H1 (cell line): ENCODE results near the gene PRKCI. TPM values are rescaled to one million over a fixed set of nuclear protein-coding genes. Genes with fewer than 3 reads are reported as not detected.
A peak's percentile ranks its signal among the peaks of the same experiment; 100 is the strongest.

ENCODE experiments used
- CTCF ChIA-PET: fragments of 300-600 bp; sonication (Branson Sonifier 250); formaldehyde crosslinking; loops from one replicate; lab custom pipeline; 2021; ENCODE audit not compliant: partially characterized antibody; lab: Charles Lee
- POLR2A ChIA-PET: fragments of 300-600 bp; sonication (Branson Sonifier 250); formaldehyde crosslinking; loops from one replicate; lab custom pipeline; 2021; ENCODE audit warnings: inconsistent platforms; ENCODE audit not compliant: partially characterized antibody; lab: Charles Lee
- DNase-seq, 2 experiments: peaks; one replicate each; pipeline versions ENCODE4 v3.0.0 to v3.0.0-alpha.2; 2010 to 2022; ENCODE audit warnings: low spot score in 2 of 2, low read depth in 1 of 2, mixed read lengths in 1 of 2
- FAIRE-seq: peaks from 2 replicates; lab custom pipeline; 2011; peaks lifted over from hg19 to GRCh38; lab: Jason Lieb, UNC
- H2AFZ ChIP-seq: 2 replicates; pipeline ENCODE4 v1.8.1; 2012; ENCODE audit warnings: low read length, inconsistent platforms
- H2AK5ac ChIP-seq: 2 replicates; pipeline ENCODE4 v1.6.1; 2013; ENCODE audit warnings: low read depth, low read length
- H2BK120ac ChIP-seq: replicated peaks from 2 replicates; pipeline ENCODE3; 2013; ENCODE audit warnings: low read depth, low read length, inconsistent platforms
- H2BK12ac ChIP-seq: 2 replicates; pipeline ENCODE4 v1.6.1; 2013; ENCODE audit warnings: low read depth, low read length
- H2BK15ac ChIP-seq: 2 replicates; pipeline ENCODE4 v1.6.1; 2013; ENCODE audit warnings: low read length
- H2BK20ac ChIP-seq: 2 replicates; pipeline ENCODE4 v1.6.1; 2013; ENCODE audit warnings: low read length
- H2BK5ac ChIP-seq: 2 replicates; pipeline ENCODE4 v1.6.1; 2013; ENCODE audit warnings: low read depth, low read length
- H3K14ac ChIP-seq: 2 replicates; pipeline ENCODE4 v1.6.1; 2013; ENCODE audit warnings: inconsistent platforms; ENCODE audit not compliant: insufficient read length
- H3K18ac ChIP-seq: 2 replicates; pipeline ENCODE4 v1.6.1; 2013; ENCODE audit warnings: low read length; ENCODE audit errors: extremely low read depth
- H3K23ac ChIP-seq: 2 replicates; pipeline ENCODE4 v1.6.1; 2013; ENCODE audit warnings: inconsistent platforms; ENCODE audit not compliant: insufficient read length
- H3K23me2 ChIP-seq: 2 replicates; pipeline ENCODE4 v1.6.1; 2013; ENCODE audit warnings: low read depth, low read length
- H3K27ac ChIP-seq: 2 replicates; pipeline ENCODE4 v1.6.1; 2011; ENCODE audit warnings: low read depth, low read length, inconsistent platforms
- H3K27me3 ChIP-seq, 4 experiments: replicated peaks in 1 of 4; 1 replicate in 1 of 4; 2 replicates in 3 of 4; pipeline versions ENCODE4 v1.6.1 to v1.8.1; 2011 to 2013; ENCODE audit warnings: low read length in 3 of 4, mild to moderate bottlenecking in 3 of 4, inconsistent platforms in 2 of 4, mixed read lengths in 2 of 4, moderate library complexity in 1 of 4; ENCODE audit not compliant: control insufficient read depth in 3 of 4, insufficient read depth in 3 of 4; ENCODE audit errors: extremely low read depth in 1 of 4
- H3K36me3 ChIP-seq, 4 experiments: 2 replicates each; pipeline versions ENCODE4 v1.6.1 to v1.8.1; 2011 to 2013; ENCODE audit warnings: mild to moderate bottlenecking in 4 of 4, low read length in 3 of 4, moderate library complexity in 2 of 4, control low read depth in 1 of 4, inconsistent platforms in 1 of 4; ENCODE audit not compliant: insufficient read depth in 4 of 4, control insufficient read depth in 2 of 4
- H3K4ac ChIP-seq: replicated peaks from 2 replicates; pipeline ENCODE3; 2013; ENCODE audit warnings: low read length, low read depth, mixed read lengths, inconsistent platforms; ENCODE audit not compliant: insufficient read length
- H3K4me1 ChIP-seq, 4 experiments: replicated peaks in 1 of 4; 1 replicate in 1 of 4; 2 replicates in 3 of 4; pipeline versions ENCODE4 v1.6.1 to v1.8.1; 2011 to 2013; ENCODE audit warnings: low read length in 3 of 4, inconsistent platforms in 2 of 4, mixed read lengths in 1 of 4; ENCODE audit not compliant: insufficient read depth in 4 of 4, control insufficient read depth in 3 of 4
- H3K4me2 ChIP-seq, 2 experiments: 2 replicates each; pipeline versions ENCODE4 v1.6.1 to v1.8.1; 2011 to 2013; ENCODE audit warnings: low read depth in 2 of 2, low read length in 2 of 2, control low read depth in 1 of 2, inconsistent platforms in 1 of 2, mild to moderate bottlenecking in 1 of 2; ENCODE audit not compliant: insufficient read depth in 1 of 2
- H3K4me3 ChIP-seq, 4 experiments: fragments of 200-600, 300-600 bp in 1 of 4; sonication (generic), shearing (Covaris generic), sonication (Bioruptor Twin) in 1 of 4; 2 replicates each; pipeline versions ENCODE4 v1.5.1 to v1.8.1; 2011 to 2016; ENCODE audit warnings: low read length in 4 of 4, low read depth in 3 of 4, control low read depth in 2 of 4, inconsistent platforms in 2 of 4, mild to moderate bottlenecking in 2 of 4, mixed read lengths in 1 of 4, moderate library complexity in 1 of 4; ENCODE audit not compliant: insufficient read depth in 2 of 4; ENCODE audit errors: extremely low read depth in 1 of 4
- H3K56ac ChIP-seq: replicated peaks from 2 replicates; pipeline ENCODE3; 2013; ENCODE audit warnings: low read depth, mild to moderate bottlenecking, mixed read lengths, low read length, inconsistent platforms; ENCODE audit not compliant: insufficient read length
- H3K79me1 ChIP-seq: 2 replicates; pipeline ENCODE4 v1.6.1; 2013; ENCODE audit warnings: low read depth, low read length, control low read depth
- H3K79me2 ChIP-seq, 2 experiments: 2 replicates each; pipeline versions ENCODE4 v1.6.1 to v1.8.1; 2012 to 2013; ENCODE audit warnings: low read length in 2 of 2, mild to moderate bottlenecking in 2 of 2, inconsistent platforms in 1 of 2; ENCODE audit not compliant: insufficient read depth in 2 of 2, control insufficient read depth in 1 of 2
- H3K9ac ChIP-seq, 4 experiments: replicated peaks in 1 of 4; 1 replicate in 1 of 4; 2 replicates in 3 of 4; pipeline versions ENCODE4 v1.6.1 to v1.8.1; 2011 to 2013; ENCODE audit warnings: low read depth in 3 of 4, low read length in 3 of 4, control low read depth in 2 of 4, mild to moderate bottlenecking in 2 of 4, moderate library complexity in 2 of 4, inconsistent platforms in 1 of 4; ENCODE audit errors: extremely low read depth in 1 of 4
- H3K9me3 ChIP-seq, 2 experiments: 2 replicates each; pipeline versions ENCODE4 v1.6.1 to v1.8.1; 2012 to 2013; ENCODE audit warnings: mild to moderate bottlenecking in 2 of 2, moderate library complexity in 2 of 2, control low read depth in 1 of 2, inconsistent platforms in 1 of 2, low read depth in 1 of 2, low read length in 1 of 2, mixed read lengths in 1 of 2; ENCODE audit not compliant: insufficient read depth in 2 of 2
- H4K20me1 ChIP-seq, 2 experiments: replicated peaks in 1 of 2; 2 replicates each; pipeline versions ENCODE3 to v1.8.1; 2011 to 2013; ENCODE audit warnings: inconsistent platforms in 2 of 2, low read length in 2 of 2, mild to moderate bottlenecking in 1 of 2; ENCODE audit not compliant: insufficient read depth in 2 of 2, control insufficient read depth in 1 of 2
- H4K5ac ChIP-seq: 2 replicates; pipeline ENCODE4 v1.6.1; 2013; ENCODE audit warnings: low read length, low read depth, mixed read lengths, inconsistent platforms; ENCODE audit not compliant: insufficient read length
- H4K8ac ChIP-seq: 2 replicates; pipeline ENCODE4 v1.8.0; 2013; ENCODE audit warnings: mild to moderate bottlenecking, moderate library complexity, low read length, inconsistent platforms; ENCODE audit not compliant: insufficient read depth; ENCODE audit errors: extremely low read depth
- H4K91ac ChIP-seq: replicated peaks from 2 replicates; pipeline ENCODE3; 2013; ENCODE audit warnings: low read length, mixed read lengths, inconsistent platforms; ENCODE audit not compliant: insufficient read length
- BCL11A ChIP-seq, 2 experiments: IDR thresholded peaks; one replicate each; pipeline ENCODE4 v1.6.1; 2011; ENCODE audit warnings: low read depth in 2 of 2, low read length in 2 of 2, mild to moderate bottlenecking in 2 of 2
- CREB1 ChIP-seq: IDR thresholded peaks from 2 replicates; pipeline ENCODE4 v1.6.1; 2012; ENCODE audit warnings: inconsistent platforms
- GTF2F1 ChIP-seq: IDR thresholded peaks from 2 replicates; pipeline ENCODE4 v1.6.1; 2012; ENCODE audit warnings: low read depth, low read length, improper control_type of control experiment, borderline replicate concordance
- POLR2A ChIP-seq, 2 experiments: IDR thresholded peaks; 1 replicate in 1 of 2; 2 replicates in 1 of 2; pipeline ENCODE4 v1.6.1; 2011; ENCODE audit warnings: low read depth in 2 of 2, low read length in 2 of 2, mild to moderate bottlenecking in 2 of 2; ENCODE audit errors: control extremely low read depth in 1 of 2
- SIN3A ChIP-seq, 2 experiments: IDR thresholded peaks in 1 of 2; conservative IDR thresholded peaks in 1 of 2; 2 replicates each; pipeline ENCODE4 v1.6.1; 2011 to 2012; ENCODE audit warnings: low read length in 2 of 2, improper control_type of control experiment in 1 of 2, low read depth in 1 of 2, mild to moderate bottlenecking in 1 of 2
- SP4 ChIP-seq: IDR thresholded peaks from 2 replicates; pipeline ENCODE4 v1.6.1; 2012; ENCODE audit warnings: low read length, inconsistent platforms
- TAF7 ChIP-seq: optimal IDR thresholded peaks from 2 replicates; pipeline ENCODE3; 2011; ENCODE audit warnings: low read depth, mild to moderate bottlenecking, inconsistent platforms, low read length, moderate library complexity, borderline replicate concordance
- TBP ChIP-seq: IDR thresholded peaks from 2 replicates; pipeline ENCODE4 v1.6.1; 2011; ENCODE audit warnings: low read depth, low read length, improper control_type of control experiment
- TEAD4 ChIP-seq: IDR thresholded peaks from 2 replicates; pipeline ENCODE4 v1.6.1; 2012; ENCODE audit warnings: low read depth, low read length, inconsistent platforms, mixed read lengths
- ZNF274 ChIP-seq: IDR thresholded peaks from 2 replicates; pipeline ENCODE4 v1.7.0; 2012; ENCODE audit warnings: low read length, borderline replicate concordance; ENCODE audit errors: extremely low read depth
- WGBS, 2 experiments: shearing (Covaris generic) in 1 of 2; methylation state at CpG; one replicate each; pipeline versions ENCODE4 v1.1.6 to v1.1.7; 2013 to 2015; ENCODE audit warnings: low lambda C conversion rate in 2 of 2, mixed read lengths in 2 of 2, inconsistent platforms in 1 of 2, low coverage in 1 of 2, missing lambda C conversion rate in 1 of 2; ENCODE audit not compliant: insufficient replicate concordance in 2 of 2, insufficient coverage in 1 of 2, insufficient read length in 1 of 2; ENCODE audit errors: extremely low coverage in 1 of 2, missing lambda C conversion rate in 1 of 2; 5-methylcytosine and 5-hydroxymethylcytosine counted together
- polyA plus RNA-seq, 7 experiments: library from polyadenylated mRNA; depleted of rRNA in 3 of 7; stranded (reverse) in 5 of 7; unstranded in 2 of 7; fragments of >200 nt in 5 of 7; fragments of 200-250 nt in 2 of 7; gene quantifications; 1 replicate in 5 of 7; 2 replicates in 1 of 7; 4 replicates in 1 of 7; pipeline versions ENCODE4 v1.2.1 to v1.2.3, GENCODE V29; 2011 to 2013; ENCODE audit warnings: missing spikeins in 2 of 7, mixed read lengths in 2 of 7
- total RNA-seq: library from RNA; stranded (reverse); fragmentation: NEBNext Ultra II Directional; extraction: Animal tissue kit (Norgen Biotek cat#: 25700); gene quantifications from 2 replicates; pipeline ENCODE4 v1.2.1, GENCODE V29; 2021

The PRKCI gene
- total and polyA plus RNA-seq, 2 of the 8 experiments (the other 6 are each of a cell fraction or from before 2014, with no cell fraction given), result 24.3 to 100.0 TPM

- CTCF ChIA-PET, result interaction anchor here (0.6 to 3.9 kb wide), 12 partner anchors 9 to 402 kb away, joined by 3 to 17 read pairs (median 3); no protein-coding TSS in a partner anchor
- TF ChIP-seq ZNF274 (no peak), SIN3A (conservative IDR thresholded peaks at IDR 0.05 in 1 of 2, IDR thresholded peaks at IDR 0.05 in 1 of 2; ENCODE audit: low read depth in 1 of 2, low read length in 2 of 2) (no peak), GTF2F1 (no peak), TBP (no peak), SP4 (no peak), CREB1 (no peak), BCL11A (IDR thresholded peaks at IDR 0.05; ENCODE audit: low read depth in 2 of 2, low read length in 2 of 2) (no peak), TEAD4 (no peak), TAF7 (no peak), POLR2A (IDR thresholded peaks at IDR 0.05; ENCODE audit: control extremely low read depth in 1 of 2, low read depth in 2 of 2, low read length in 2 of 2) (no peak)
Observed at GRCh38 chr3:170307671-170308405, 85.6 kb downstream of the PRKCI start.

More at GRCh38 chr3:170307671-170308405, 85.6 kb downstream of the PRKCI start:
- Histone ChIP-seq H3K4me3 (no peak overlapping the region), H3K23ac (no peak overlapping the region), H2BK15ac (no peak overlapping the region), H3K9ac (no peak overlapping the region), H2BK5ac (no peak overlapping the region), H2BK120ac (no peak overlapping the region), H2AK5ac (no peak overlapping the region), H3K4me1 (no peaks in the 10 kb centered on the region), H3K18ac (no peak overlapping the region), H3K4ac (no peak overlapping the region), H2BK20ac (no peak overlapping the region), H3K79me1 (no peaks in the 10 kb centered on the region), H2BK12ac (0 out of 2 replicates have a peak overlapping the region, but pooled peaks have one; percentile 19), H3K36me3 (peaks cover 0 to 10% (median 0%) of the 10 kb centered on the region in 4 experiments; a peak in 1 of 8 replicates), H3K79me2 (no peaks in the 10 kb centered on the region), H4K91ac (no peak overlapping the region), H3K23me2 (no peaks in the 10 kb centered on the region), H4K5ac (no peak overlapping the region), H3K4me2 (no peak overlapping the region), H3K27me3 (no peaks in the 10 kb centered on the region), H4K20me1 (no peaks in the 10 kb centered on the region), H2AFZ (no peak overlapping the region), H3K56ac (no peak overlapping the region), H3K14ac (no peak overlapping the region), H4K8ac (no peak overlapping the region; the same call in 1 of the 2 replicates), H3K27ac (no peak overlapping the region), H3K9me3 (no peaks in the 10 kb centered on the region)
- POLR2A ChIA-PET, result interaction anchor here (1.4 kb wide), 1 partner anchor 35 kb away, joined by 3 read pairs; no protein-coding TSS in a partner anchor
- 92% methylated on average over 11 of the region's 11 CpGs; no CpG with 5 or more reads in 1 of the 2 experiments for WGBS, 2 experiments
- FAIRE-seq, result no peak
- no peak for DNase-seq
